H1 (cell line): Measurements from ENCODE around the gene LMNA. TPM values are rescaled to one million over a fixed set of nuclear protein-coding genes. Genes with fewer than 3 reads are reported as not detected.

ENCODE experiments used
- BACH1 ChIP-seq: IDR thresholded peaks from 2 replicates; pipeline ENCODE4 v1.6.1; 2012; ENCODE audit warnings: low read length, improper control_type of control experiment
- CBX5 ChIP-seq: fragments of 300-800, 300-1000 bp; sonication (generic); IDR thresholded peaks from 2 replicates; pipeline ENCODE4 v1.7.1; 2016; ENCODE audit warnings: antibody characterized with exemption, low read length, low read depth
- CTBP2 ChIP-seq: IDR thresholded peaks from 2 replicates; pipeline ENCODE4 v1.7.0; 2011; ENCODE audit warnings: borderline replicate concordance, mild to moderate bottlenecking, moderate library complexity, mixed read lengths, low read length; ENCODE audit not compliant: insufficient read depth, insufficient read length
- RXRA ChIP-seq: IDR thresholded peaks from 2 replicates; pipeline ENCODE4 v1.6.1; 2011; ENCODE audit warnings: low read depth, mild to moderate bottlenecking, low read length, moderate library complexity; ENCODE audit not compliant: insufficient read depth
- TAF1 ChIP-seq: IDR thresholded peaks from 2 replicates; pipeline ENCODE4 v1.6.1; 2011; ENCODE audit warnings: mild to moderate bottlenecking, low read depth, low read length
- ZNF274 ChIP-seq: IDR thresholded peaks from 2 replicates; pipeline ENCODE4 v1.7.0; 2012; ENCODE audit warnings: low read length, borderline replicate concordance; ENCODE audit errors: extremely low read depth
- polyA plus RNA-seq, 7 experiments: library from polyadenylated mRNA; depleted of rRNA in 3 of 7; stranded (reverse) in 5 of 7; unstranded in 2 of 7; fragments of >200 nt in 5 of 7; fragments of 200-250 nt in 2 of 7; gene quantifications; 1 replicate in 5 of 7; 2 replicates in 1 of 7; 4 replicates in 1 of 7; pipeline versions ENCODE4 v1.2.1 to v1.2.3, GENCODE V29; 2011 to 2013; ENCODE audit warnings: missing spikeins in 2 of 7, mixed read lengths in 2 of 7
- total RNA-seq: library from RNA; stranded (reverse); fragmentation: NEBNext Ultra II Directional; extraction: Animal tissue kit (Norgen Biotek cat#: 25700); gene quantifications from 2 replicates; pipeline ENCODE4 v1.2.1, GENCODE V29; 2021
- TF ChIP-seq, protein P1 (sequence below): fragments of 300-600 bp; sonication (generic); IDR thresholded peaks from 2 replicates; pipeline ENCODE4 v1.7.1; 2012; ENCODE audit warnings: low read length, moderate library complexity, mild to moderate bottlenecking, inconsistent platforms; ENCODE audit not compliant: insufficient replicate concordance
- TF ChIP-seq, protein P2 (sequence below): IDR thresholded peaks from 2 replicates; pipeline ENCODE4 v1.6.1; 2012; ENCODE audit warnings: inconsistent platforms

LMNA gene
- total and polyA plus RNA-seq, 2 of the 8 experiments (the other 6 are each of a cell fraction or from before 2014, with no cell fraction given) = 25.8 to 46.8 TPM

- TF ChIP-seq, protein P1, sequence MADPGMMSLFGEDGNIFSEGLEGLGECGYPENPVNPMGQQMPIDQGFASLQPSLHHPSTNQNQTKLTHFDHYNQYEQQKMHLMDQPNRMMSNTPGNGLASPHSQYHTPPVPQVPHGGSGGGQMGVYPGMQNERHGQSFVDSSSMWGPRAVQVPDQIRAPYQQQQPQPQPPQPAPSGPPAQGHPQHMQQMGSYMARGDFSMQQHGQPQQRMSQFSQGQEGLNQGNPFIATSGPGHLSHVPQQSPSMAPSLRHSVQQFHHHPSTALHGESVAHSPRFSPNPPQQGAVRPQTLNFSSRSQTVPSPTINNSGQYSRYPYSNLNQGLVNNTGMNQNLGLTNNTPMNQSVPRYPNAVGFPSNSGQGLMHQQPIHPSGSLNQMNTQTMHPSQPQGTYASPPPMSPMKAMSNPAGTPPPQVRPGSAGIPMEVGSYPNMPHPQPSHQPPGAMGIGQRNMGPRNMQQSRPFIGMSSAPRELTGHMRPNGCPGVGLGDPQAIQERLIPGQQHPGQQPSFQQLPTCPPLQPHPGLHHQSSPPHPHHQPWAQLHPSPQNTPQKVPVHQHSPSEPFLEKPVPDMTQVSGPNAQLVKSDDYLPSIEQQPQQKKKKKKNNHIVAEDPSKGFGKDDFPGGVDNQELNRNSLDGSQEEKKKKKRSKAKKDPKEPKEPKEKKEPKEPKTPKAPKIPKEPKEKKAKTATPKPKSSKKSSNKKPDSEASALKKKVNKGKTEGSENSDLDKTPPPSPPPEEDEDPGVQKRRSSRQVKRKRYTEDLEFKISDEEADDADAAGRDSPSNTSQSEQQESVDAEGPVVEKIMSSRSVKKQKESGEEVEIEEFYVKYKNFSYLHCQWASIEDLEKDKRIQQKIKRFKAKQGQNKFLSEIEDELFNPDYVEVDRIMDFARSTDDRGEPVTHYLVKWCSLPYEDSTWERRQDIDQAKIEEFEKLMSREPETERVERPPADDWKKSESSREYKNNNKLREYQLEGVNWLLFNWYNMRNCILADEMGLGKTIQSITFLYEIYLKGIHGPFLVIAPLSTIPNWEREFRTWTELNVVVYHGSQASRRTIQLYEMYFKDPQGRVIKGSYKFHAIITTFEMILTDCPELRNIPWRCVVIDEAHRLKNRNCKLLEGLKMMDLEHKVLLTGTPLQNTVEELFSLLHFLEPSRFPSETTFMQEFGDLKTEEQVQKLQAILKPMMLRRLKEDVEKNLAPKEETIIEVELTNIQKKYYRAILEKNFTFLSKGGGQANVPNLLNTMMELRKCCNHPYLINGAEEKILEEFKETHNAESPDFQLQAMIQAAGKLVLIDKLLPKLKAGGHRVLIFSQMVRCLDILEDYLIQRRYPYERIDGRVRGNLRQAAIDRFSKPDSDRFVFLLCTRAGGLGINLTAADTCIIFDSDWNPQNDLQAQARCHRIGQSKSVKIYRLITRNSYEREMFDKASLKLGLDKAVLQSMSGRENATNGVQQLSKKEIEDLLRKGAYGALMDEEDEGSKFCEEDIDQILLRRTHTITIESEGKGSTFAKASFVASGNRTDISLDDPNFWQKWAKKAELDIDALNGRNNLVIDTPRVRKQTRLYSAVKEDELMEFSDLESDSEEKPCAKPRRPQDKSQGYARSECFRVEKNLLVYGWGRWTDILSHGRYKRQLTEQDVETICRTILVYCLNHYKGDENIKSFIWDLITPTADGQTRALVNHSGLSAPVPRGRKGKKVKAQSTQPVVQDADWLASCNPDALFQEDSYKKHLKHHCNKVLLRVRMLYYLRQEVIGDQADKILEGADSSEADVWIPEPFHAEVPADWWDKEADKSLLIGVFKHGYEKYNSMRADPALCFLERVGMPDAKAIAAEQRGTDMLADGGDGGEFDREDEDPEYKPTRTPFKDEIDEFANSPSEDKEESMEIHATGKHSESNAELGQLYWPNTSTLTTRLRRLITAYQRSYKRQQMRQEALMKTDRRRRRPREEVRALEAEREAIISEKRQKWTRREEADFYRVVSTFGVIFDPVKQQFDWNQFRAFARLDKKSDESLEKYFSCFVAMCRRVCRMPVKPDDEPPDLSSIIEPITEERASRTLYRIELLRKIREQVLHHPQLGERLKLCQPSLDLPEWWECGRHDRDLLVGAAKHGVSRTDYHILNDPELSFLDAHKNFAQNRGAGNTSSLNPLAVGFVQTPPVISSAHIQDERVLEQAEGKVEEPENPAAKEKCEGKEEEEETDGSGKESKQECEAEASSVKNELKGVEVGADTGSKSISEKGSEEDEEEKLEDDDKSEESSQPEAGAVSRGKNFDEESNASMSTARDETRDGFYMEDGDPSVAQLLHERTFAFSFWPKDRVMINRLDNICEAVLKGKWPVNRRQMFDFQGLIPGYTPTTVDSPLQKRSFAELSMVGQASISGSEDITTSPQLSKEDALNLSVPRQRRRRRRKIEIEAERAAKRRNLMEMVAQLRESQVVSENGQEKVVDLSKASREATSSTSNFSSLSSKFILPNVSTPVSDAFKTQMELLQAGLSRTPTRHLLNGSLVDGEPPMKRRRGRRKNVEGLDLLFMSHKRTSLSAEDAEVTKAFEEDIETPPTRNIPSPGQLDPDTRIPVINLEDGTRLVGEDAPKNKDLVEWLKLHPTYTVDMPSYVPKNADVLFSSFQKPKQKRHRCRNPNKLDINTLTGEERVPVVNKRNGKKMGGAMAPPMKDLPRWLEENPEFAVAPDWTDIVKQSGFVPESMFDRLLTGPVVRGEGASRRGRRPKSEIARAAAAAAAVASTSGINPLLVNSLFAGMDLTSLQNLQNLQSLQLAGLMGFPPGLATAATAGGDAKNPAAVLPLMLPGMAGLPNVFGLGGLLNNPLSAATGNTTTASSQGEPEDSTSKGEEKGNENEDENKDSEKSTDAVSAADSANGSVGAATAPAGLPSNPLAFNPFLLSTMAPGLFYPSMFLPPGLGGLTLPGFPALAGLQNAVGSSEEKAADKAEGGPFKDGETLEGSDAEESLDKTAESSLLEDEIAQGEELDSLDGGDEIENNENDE = no peak
- TF ChIP-seq TAF1 (no peak), CBX5 (no peak), BACH1 (no peak), ZNF274 (no peak), CTBP2 (no peak), RXRA (no peak)
- TF ChIP-seq, protein P2, sequence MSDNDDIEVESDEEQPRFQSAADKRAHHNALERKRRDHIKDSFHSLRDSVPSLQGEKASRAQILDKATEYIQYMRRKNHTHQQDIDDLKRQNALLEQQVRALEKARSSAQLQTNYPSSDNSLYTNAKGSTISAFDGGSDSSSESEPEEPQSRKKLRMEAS = no peak
These were observed 36.7 kb downstream of the LMNA start (continued) for GRCh38 chr1:156151093-156151688.
